Measurements from ENCODE around the gene AKAP12.

The AKAP12 gene

DNA sequence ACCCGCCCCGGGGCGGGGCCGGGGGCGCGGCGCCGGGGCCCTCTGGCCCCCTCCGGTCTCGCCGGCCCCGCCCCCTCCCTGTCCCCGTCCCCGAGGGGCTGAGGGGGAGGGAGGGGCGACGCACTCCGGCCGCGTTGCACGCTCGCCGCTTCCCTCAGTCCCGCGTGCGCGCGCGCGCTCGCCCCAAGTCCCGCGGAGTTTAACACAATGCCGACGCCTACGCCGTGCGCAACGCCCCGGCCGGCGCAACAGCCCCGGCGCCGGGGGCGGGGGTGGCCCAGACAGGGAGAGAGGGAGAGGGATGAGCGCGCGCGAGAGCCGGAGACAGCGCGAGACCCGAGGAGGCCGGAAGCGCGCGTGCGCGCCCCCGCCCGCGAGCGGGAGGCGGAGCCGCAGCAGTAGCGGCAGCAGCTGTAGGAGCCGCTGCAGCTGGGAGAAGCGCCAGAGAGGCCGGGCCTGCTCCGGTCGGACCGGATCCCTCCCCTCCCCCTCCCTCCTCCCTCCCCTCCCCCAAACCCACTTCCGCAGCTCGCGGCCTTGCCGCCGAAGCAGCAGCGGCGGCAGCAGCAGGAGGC, 150.6 kb downstream of the AKAP12 start:
- TF ChIP-seq TCF12 (IDR thresholded peaks at IDR 0.05; ENCODE audit: low read depth) (peak; percentile 59; the same call in 1 of the 2 replicates), TAF1 (IDR thresholded peaks at IDR 0.05; ENCODE audit: low read depth) (peak; percentile 70), NFIC (IDR thresholded peaks at IDR 0.05) (peak; percentile 38), RAD21 (IDR thresholded peaks at IDR 0.05; ENCODE audit: low read depth) (no peak), YY1 (IDR thresholded peaks at IDR 0.05; ENCODE audit: low read depth) (0 out of 2 replicates have a peak, but pooled peaks have one; percentile 6), FOXM1 (IDR thresholded peaks at IDR 0.05; ENCODE audit: borderline replicate concordance, low read depth) (0 out of 2 replicates have a peak, but pooled peaks have one; percentile 27), EP300 (IDR thresholded peaks at IDR 0.05; ENCODE audit: borderline replicate concordance) (0 out of 2 replicates have a peak, but pooled peaks have one; percentile 34), ZBTB7A (IDR thresholded peaks at IDR 0.05; ENCODE audit: low read depth) (peak; percentile 42; the same call in 1 of the 2 replicates), EGR1 (IDR thresholded peaks at IDR 0.05) (peak; percentile 97)
- TF ChIP-seq, protein P1, sequence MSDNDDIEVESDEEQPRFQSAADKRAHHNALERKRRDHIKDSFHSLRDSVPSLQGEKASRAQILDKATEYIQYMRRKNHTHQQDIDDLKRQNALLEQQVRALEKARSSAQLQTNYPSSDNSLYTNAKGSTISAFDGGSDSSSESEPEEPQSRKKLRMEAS (IDR thresholded peaks at IDR 0.05): 0 out of 2 replicates have a peak, but pooled peaks have one; percentile 61
- TF ChIP-seq, protein P2, sequence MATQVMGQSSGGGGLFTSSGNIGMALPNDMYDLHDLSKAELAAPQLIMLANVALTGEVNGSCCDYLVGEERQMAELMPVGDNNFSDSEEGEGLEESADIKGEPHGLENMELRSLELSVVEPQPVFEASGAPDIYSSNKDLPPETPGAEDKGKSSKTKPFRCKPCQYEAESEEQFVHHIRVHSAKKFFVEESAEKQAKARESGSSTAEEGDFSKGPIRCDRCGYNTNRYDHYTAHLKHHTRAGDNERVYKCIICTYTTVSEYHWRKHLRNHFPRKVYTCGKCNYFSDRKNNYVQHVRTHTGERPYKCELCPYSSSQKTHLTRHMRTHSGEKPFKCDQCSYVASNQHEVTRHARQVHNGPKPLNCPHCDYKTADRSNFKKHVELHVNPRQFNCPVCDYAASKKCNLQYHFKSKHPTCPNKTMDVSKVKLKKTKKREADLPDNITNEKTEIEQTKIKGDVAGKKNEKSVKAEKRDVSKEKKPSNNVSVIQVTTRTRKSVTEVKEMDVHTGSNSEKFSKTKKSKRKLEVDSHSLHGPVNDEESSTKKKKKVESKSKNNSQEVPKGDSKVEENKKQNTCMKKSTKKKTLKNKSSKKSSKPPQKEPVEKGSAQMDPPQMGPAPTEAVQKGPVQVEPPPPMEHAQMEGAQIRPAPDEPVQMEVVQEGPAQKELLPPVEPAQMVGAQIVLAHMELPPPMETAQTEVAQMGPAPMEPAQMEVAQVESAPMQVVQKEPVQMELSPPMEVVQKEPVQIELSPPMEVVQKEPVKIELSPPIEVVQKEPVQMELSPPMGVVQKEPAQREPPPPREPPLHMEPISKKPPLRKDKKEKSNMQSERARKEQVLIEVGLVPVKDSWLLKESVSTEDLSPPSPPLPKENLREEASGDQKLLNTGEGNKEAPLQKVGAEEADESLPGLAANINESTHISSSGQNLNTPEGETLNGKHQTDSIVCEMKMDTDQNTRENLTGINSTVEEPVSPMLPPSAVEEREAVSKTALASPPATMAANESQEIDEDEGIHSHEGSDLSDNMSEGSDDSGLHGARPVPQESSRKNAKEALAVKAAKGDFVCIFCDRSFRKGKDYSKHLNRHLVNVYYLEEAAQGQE (IDR thresholded peaks at IDR 0.05; ENCODE audit: low read depth): no peak

DNA sequence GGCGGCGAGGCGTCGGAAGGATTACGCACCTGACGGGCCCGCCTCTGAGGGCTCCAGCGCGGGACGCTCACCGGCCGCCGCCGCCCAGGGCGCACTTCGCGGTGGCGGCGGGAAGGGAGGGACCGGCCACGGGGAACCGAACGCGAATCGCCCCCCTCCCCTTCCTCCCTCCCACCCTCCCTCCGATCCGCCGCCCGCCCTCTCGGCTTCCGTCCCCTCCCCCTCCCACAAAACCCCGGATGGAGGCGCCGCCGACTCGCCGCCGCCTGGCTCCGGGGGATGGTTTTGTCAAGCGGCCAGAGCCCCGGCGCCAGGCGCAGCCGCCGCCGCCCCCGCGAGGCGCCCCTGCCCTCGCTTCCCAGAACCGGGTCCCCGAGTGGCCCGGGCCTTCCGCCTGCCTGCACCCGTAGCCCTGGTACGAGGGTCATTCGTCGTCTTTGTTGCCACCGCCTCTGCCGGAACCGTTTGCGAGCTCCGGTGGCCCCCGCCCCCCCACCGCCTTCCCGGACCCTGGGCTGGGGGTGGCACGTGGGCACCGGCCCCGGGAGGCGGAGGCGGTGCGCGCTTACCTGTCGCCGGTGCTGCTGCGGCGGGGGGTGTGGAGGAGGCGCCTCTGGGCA, 151.2 kb downstream of the AKAP12 start:
- peak; percentile 14; the same call in 1 of the 2 replicates for TF ChIP-seq TCF12 (IDR thresholded peaks at IDR 0.05; ENCODE audit: low read depth)
- peak; percentile 48; the same call in 1 of the 2 replicates for TF ChIP-seq ZBTB7A (IDR thresholded peaks at IDR 0.05; ENCODE audit: low read depth)
- TF ChIP-seq NFIC (IDR thresholded peaks at IDR 0.05): no peak; the same call in 1 of the 2 replicates

DNA sequence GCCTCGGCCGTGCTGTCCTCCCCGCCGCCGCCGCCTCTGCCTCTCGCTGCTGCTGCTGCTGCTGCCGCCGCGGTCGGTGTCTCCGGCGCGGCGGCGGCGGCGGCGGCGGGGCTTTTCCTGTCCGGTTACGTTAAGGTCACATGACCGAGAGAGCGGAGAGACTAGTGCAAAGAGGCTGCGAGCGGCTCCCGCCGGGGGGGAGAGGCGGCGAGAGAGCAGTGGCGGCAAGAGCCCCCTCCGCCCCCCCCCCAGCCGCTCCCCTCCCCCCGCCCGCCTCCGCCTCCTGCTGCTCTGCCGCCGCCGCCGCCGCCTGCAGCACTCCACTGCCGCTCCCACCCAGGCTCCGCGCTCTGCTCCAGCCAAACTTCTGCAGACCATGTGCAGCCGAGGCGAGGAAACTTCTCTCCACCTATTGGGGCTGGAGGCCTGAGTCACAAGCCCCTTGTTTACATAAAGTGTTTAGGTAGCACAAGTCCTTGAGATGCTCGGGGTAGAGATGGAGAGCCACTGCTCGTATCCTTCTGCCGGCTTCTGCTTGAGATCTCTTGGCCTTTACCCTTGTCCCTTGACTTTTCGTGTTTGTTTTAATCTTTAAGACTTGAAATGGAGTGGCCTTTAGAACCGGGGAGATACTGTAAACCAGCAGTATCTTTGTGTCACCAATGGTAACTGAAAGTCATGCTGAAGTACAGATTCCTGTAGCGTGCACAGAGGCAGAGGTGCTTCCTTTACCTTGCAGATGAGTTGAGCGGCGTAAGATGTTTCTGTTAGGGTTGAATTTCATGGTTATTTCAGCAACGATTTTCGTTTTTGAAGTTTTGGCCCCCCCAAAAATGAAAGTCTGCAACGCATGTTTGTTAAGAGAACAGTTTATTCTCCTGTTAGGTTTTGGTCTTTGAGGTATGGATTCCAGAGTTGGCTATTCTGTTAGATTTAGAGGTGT, 152.0 kb downstream of the AKAP12 start, which contains the start of gene ZBTB2:
ZBTB2 (minus strand) TSS at position 89 of the 943 bp plus-strand sequence. CDS start 17,922 bp downstream, outside the sequence.
- no peak for TF ChIP-seq TCF12 (IDR thresholded peaks at IDR 0.05; ENCODE audit: low read depth)
- TF ChIP-seq TAF1 (IDR thresholded peaks at IDR 0.05; ENCODE audit: low read depth): no peak
- TF ChIP-seq EP300 (IDR thresholded peaks at IDR 0.05; ENCODE audit: borderline replicate concordance): 0 out of 2 replicates have a peak, but pooled peaks have one; percentile 15
- TF ChIP-seq, protein P1 (IDR thresholded peaks at IDR 0.05): peak; percentile 83
- no peak for TF ChIP-seq CREB1 (IDR thresholded peaks at IDR 0.05; ENCODE audit: low read depth)
- TF ChIP-seq EGR1 (IDR thresholded peaks at IDR 0.05): no peak
- TF ChIP-seq, protein P3, sequence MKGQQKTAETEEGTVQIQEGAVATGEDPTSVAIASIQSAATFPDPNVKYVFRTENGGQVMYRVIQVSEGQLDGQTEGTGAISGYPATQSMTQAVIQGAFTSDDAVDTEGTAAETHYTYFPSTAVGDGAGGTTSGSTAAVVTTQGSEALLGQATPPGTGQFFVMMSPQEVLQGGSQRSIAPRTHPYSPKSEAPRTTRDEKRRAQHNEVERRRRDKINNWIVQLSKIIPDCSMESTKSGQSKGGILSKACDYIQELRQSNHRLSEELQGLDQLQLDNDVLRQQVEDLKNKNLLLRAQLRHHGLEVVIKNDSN (IDR thresholded peaks at IDR 0.05): peak; percentile 70

DNA sequence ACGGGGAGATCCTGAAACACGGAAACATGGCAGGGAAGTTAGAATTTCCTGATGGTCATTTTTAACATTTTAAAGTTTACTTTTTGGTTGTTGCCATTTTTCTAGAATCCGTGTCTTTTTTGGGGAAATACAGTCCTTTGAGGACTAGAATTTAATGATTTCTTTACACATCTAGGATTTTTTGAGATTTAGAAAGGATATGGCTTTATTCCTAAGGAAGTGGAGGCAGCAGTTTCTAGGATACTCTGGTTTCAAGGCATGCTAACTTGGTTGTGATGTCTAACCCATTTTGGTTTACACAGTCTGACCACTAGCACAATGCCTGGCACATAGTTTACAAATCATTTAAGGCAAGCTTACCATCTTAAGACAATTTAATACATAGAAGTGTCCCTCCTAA, 152.7 kb downstream of the AKAP12 start:
- TF ChIP-seq EP300 (IDR thresholded peaks at IDR 0.05; ENCODE audit: borderline replicate concordance) (no peak), FOXM1 (IDR thresholded peaks at IDR 0.05; ENCODE audit: borderline replicate concordance, low read depth) (no peak), EGR1 (IDR thresholded peaks at IDR 0.05) (no peak), YY1 (IDR thresholded peaks at IDR 0.05; ENCODE audit: low read depth) (no peak)

DNA sequence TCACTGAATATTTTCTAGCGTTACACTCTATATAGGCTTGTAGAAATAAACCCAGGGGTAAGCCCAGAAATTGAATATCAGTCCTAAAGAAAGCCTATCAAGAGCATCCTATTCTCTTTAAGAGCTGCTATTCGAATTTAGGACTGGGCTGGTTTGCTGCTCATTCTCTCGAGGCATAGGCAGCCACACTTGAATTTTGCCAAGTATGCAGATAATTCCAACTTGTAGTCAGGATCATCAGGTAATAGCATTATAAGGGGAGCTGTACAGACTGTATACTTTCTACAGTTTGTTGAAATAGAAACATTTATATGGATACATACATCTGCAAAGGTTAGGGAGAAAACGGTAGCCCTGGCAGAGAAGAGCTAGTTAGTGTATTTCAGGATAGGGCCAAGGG, 153.6 kb downstream of the AKAP12 start:
- TF ChIP-seq TEAD4 (IDR thresholded peaks at IDR 0.05): no peak
- TF ChIP-seq CEBPB (IDR thresholded peaks at IDR 0.05): no peak

DNA sequence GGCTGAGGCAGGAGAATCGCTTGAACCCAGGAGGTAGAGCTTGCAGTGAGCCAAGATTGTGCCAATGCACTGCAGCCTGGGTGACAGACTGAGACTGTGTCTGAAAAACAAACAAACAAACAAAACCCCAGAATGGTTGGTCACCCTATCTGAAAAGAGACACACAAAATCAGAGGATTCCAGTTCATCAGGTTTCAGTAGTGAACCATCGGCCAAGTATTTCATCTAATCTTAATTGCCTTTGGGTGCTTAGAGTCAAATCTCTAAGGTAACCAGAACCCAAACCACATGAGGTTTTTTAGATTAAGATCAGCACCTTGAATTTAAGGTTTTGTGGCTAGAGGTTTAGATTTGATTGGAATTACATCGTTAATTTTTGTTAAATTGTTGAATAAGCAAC, 159.9 kb downstream of the AKAP12 start:
- TF ChIP-seq YY1 (IDR thresholded peaks at IDR 0.05; ENCODE audit: low read depth): no peak
- TF ChIP-seq FOXM1 (IDR thresholded peaks at IDR 0.05; ENCODE audit: borderline replicate concordance, low read depth): no peak
- TF ChIP-seq, protein P1 (IDR thresholded peaks at IDR 0.05): no peak
- TF ChIP-seq TCF12 (IDR thresholded peaks at IDR 0.05; ENCODE audit: low read depth): no peak
- no peak for TF ChIP-seq ZBTB7A (IDR thresholded peaks at IDR 0.05; ENCODE audit: low read depth)
- no peak for TF ChIP-seq CREB1 (IDR thresholded peaks at IDR 0.05; ENCODE audit: low read depth)
- no peak for TF ChIP-seq CEBPB (IDR thresholded peaks at IDR 0.05)
- TF ChIP-seq, protein P3 (IDR thresholded peaks at IDR 0.05): no peak
- TF ChIP-seq, protein P2 (IDR thresholded peaks at IDR 0.05; ENCODE audit: low read depth): no peak
- no peak for TF ChIP-seq RAD21 (IDR thresholded peaks at IDR 0.05; ENCODE audit: low read depth)
- TF ChIP-seq EGR1 (IDR thresholded peaks at IDR 0.05): no peak
- no peak for TF ChIP-seq TAF1 (IDR thresholded peaks at IDR 0.05; ENCODE audit: low read depth)
- TF ChIP-seq NFIC (IDR thresholded peaks at IDR 0.05): no peak
- no peak for TF ChIP-seq EP300 (IDR thresholded peaks at IDR 0.05; ENCODE audit: borderline replicate concordance)
- TF ChIP-seq TEAD4 (IDR thresholded peaks at IDR 0.05): no peak
